Mesendoderm (in vitro differentiated cells): ENCODE measurements around the gene KDELR1.

Experiments used
- DNase-seq: peaks from one replicate; pipeline ENCODE4 v3.0.0; 2013
- H2AK5ac ChIP-seq: 2 replicates; pipeline ENCODE4 v1.6.1; 2013; ENCODE audit warnings: low read length, inconsistent platforms
- H2BK120ac ChIP-seq: 2 replicates; pipeline ENCODE4 v1.6.1; 2013; ENCODE audit warnings: low read depth, mild to moderate bottlenecking, low read length, moderate library complexity, mixed read lengths
- H2BK15ac ChIP-seq: replicated peaks from 2 replicates; pipeline ENCODE4 v1.6.1; 2013; ENCODE audit warnings: low read depth, mild to moderate bottlenecking, moderate library complexity
- H2BK5ac ChIP-seq: 2 replicates; pipeline ENCODE4 v1.6.1; 2013; ENCODE audit warnings: low read length, inconsistent platforms
- H3K18ac ChIP-seq: 2 replicates; pipeline ENCODE4 v1.6.1; 2013; ENCODE audit warnings: mild to moderate bottlenecking, low read length, mixed read lengths
- H3K23ac ChIP-seq: one replicate; pipeline ENCODE4 v1.6.1; 2013; ENCODE audit warnings: low read length
- H3K27ac ChIP-seq: 2 replicates; pipeline ENCODE4 v1.5.1; 2013; ENCODE audit warnings: low read depth, mild to moderate bottlenecking, inconsistent platforms, low read length, moderate library complexity
- H3K27me3 ChIP-seq: 2 replicates; pipeline ENCODE4 v1.6.1; 2013; ENCODE audit warnings: low read length, control low read depth, mild to moderate bottlenecking, inconsistent platforms; ENCODE audit not compliant: insufficient read depth, poor library complexity
- H3K36me3 ChIP-seq: 2 replicates; pipeline ENCODE4 v1.6.1; 2013; ENCODE audit warnings: low read length, inconsistent platforms; ENCODE audit not compliant: control insufficient read depth, insufficient read depth
- H3K4ac ChIP-seq: one replicate; pipeline ENCODE4 v1.6.1; 2013; ENCODE audit warnings: low read depth, mild to moderate bottlenecking, low read length, moderate library complexity
- H3K4me1 ChIP-seq: 2 replicates; pipeline ENCODE4 v1.6.1; 2013; ENCODE audit warnings: low read depth, low read length, inconsistent platforms; ENCODE audit not compliant: control insufficient read depth
- H3K4me2 ChIP-seq: 2 replicates; pipeline ENCODE4 v1.6.1; 2013; ENCODE audit warnings: low read length
- H3K4me3 ChIP-seq: 2 replicates; pipeline ENCODE4 v1.5.1; 2013; ENCODE audit warnings: mild to moderate bottlenecking, low read length
- H3K56ac ChIP-seq: one replicate; pipeline ENCODE4 v1.6.1; 2013; ENCODE audit warnings: low read length
- H3K79me1 ChIP-seq: 2 replicates; pipeline ENCODE4 v1.6.1; 2013; ENCODE audit warnings: low read length, inconsistent platforms
- H3K79me2 ChIP-seq: 2 replicates; pipeline ENCODE4 v1.6.1; 2013; ENCODE audit warnings: mild to moderate bottlenecking, low read length; ENCODE audit not compliant: control insufficient read depth, insufficient read depth
- H3K9ac ChIP-seq: 2 replicates; pipeline ENCODE4 v1.6.1; 2013; ENCODE audit warnings: low read length, inconsistent platforms
- H4K5ac ChIP-seq: one replicate; pipeline ENCODE4 v1.6.1; 2013; ENCODE audit warnings: low read length
- H4K8ac ChIP-seq: one replicate; pipeline ENCODE4 v1.6.1; 2013; ENCODE audit warnings: low read depth, mild to moderate bottlenecking, control low read depth, low read length, moderate library complexity
- WGBS: extraction: QIAGEN DNeasy Blood & Tissue Kit; methylation state at CpG from one replicate; pipeline ENCODE4 v1.1.7; 2013; ENCODE audit warnings: low lambda C conversion rate, missing lambda C conversion rate; ENCODE audit not compliant: insufficient coverage; ENCODE audit errors: extremely low coverage; 5-methylcytosine and 5-hydroxymethylcytosine counted together

KDELR1 gene

DNA sequence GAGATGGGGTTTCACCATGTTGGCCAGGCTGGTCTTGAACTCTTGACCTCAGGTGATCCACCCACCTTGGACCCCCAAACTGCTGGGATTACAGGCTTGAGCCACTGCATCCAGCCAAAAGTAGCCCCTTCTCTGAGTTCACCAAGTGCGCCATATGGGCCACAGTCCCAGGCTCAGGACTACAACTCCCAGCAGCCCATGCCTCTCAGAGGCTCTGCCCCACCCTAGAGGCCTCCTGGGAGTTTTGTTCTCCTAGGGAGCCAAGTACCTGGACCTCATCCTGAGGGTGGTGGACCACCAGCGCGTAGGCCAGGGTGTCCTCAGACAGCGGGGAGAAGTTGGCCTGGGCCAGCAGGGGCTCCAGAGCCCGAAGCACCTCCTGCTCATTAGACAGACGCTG is 46.5 kb downstream of the KDELR1 start:
- H4K5ac ChIP-seq: no peak overlapping the region
- no peaks in the 10 kb centered on the region for H3K27me3 ChIP-seq
- H3K4me2 ChIP-seq: no peak overlapping the region
- no peaks in the 10 kb centered on the region for H3K79me1 ChIP-seq
- H3K4ac ChIP-seq: no peak overlapping the region
- no peak overlapping the region for H2AK5ac ChIP-seq
- no peak overlapping the region for H3K56ac ChIP-seq
- H3K79me2 ChIP-seq: no peaks in the 10 kb centered on the region
- H2BK120ac ChIP-seq: no peak overlapping the region
- no peak overlapping the region for H3K18ac ChIP-seq
- no peaks in the 10 kb centered on the region for H3K4me1 ChIP-seq
- no peak overlapping the region for H3K27ac ChIP-seq
- no peak overlapping the region for H4K8ac ChIP-seq
- WGBS: no CpG with 5 or more reads among the region's 6 CpGs
- no peak overlapping the region for H3K4me3 ChIP-seq
- no peak for DNase-seq
- H2BK5ac ChIP-seq: no peak overlapping the region
- no peak overlapping the region for H3K23ac ChIP-seq
- H2BK15ac ChIP-seq: no peak overlapping the region
- no peaks in the 10 kb centered on the region for H3K36me3 ChIP-seq
- H3K9ac ChIP-seq: no peak overlapping the region

DNA sequence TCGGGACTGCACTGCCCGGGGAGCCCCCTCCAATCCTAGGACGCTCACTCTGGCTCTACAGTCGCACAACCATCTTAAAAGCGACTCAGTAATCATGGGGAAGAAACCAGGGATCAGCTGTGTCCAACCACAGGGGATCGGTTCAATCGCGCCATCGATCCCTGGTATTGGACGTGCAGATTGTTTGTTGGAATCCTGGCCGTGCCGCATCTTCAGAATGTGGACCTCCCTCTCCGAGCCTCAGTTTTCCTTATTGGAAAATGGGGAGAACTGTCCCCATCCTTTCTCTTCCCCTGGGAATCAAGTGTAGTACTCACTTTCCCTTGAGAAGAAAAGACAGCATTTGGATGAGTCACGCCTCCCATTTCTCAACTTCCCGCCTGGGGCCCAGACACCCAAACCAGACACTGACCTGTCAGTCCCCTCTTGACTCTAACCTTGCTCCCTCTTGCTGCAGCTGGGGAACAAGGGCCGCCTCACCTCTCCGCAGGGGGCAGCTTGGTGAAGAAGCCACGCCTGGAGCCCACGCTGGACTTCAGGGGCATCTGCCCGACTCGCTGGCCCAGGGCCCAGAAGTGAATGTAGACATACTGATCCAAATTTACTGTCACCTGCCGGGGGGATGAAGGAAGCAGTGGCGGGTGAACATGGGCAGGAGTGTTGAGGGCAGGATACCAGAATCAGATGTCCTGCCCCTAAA is 48.4 kb downstream of the KDELR1 start:
- no peak overlapping the region for H4K8ac ChIP-seq
- H2BK120ac ChIP-seq: no peak overlapping the region
- no peak overlapping the region for H2BK5ac ChIP-seq
- H2BK15ac ChIP-seq: no peak overlapping the region
- no peaks in the 10 kb centered on the region for H3K27me3 ChIP-seq
- H3K79me1 ChIP-seq: no peaks in the 10 kb centered on the region
- no peaks in the 10 kb centered on the region for H3K4me1 ChIP-seq
- no peak overlapping the region for H3K9ac ChIP-seq
- no peak overlapping the region for H3K4ac ChIP-seq
- no peak overlapping the region for H3K4me3 ChIP-seq
- no peaks in the 10 kb centered on the region for H3K36me3 ChIP-seq
- no peak overlapping the region for H3K56ac ChIP-seq
- no peaks in the 10 kb centered on the region for H3K79me2 ChIP-seq
- no peak overlapping the region for H2AK5ac ChIP-seq
- no peak overlapping the region for H3K23ac ChIP-seq
- DNase-seq: no peak
- H3K4me2 ChIP-seq: no peak overlapping the region
- H3K18ac ChIP-seq: no peak overlapping the region
- no CpG with 5 or more reads among the region's 23 CpGs for WGBS
- H3K27ac ChIP-seq: no peak overlapping the region
- H4K5ac ChIP-seq: no peak overlapping the region

DNA sequence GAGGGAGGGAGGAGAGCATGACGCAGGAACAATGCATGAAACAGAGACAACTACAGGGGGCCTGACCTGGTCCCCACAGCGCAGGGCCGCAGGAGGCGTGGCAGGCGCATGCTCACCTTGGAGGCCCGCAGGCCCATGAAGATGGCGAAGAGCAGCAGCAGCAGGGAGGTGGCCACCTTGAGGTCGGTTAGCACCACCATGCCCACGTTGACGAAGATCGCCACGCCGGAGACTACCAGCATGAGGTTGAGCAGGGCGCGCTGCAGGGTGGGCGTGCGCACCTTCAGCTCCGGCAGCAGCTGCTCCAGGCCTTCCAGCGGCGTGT is 49.0 kb downstream of the KDELR1 start:
- no peak overlapping the region for H2BK5ac ChIP-seq
- H3K23ac ChIP-seq: no peak overlapping the region
- H3K18ac ChIP-seq: no peak overlapping the region
- H3K4me3 ChIP-seq: no peak overlapping the region
- no peak overlapping the region for H2BK120ac ChIP-seq
- H2AK5ac ChIP-seq: no peak overlapping the region
- H3K4me1 ChIP-seq: no peaks in the 10 kb centered on the region
- H4K8ac ChIP-seq: no peak overlapping the region
- no peaks in the 10 kb centered on the region for H3K79me2 ChIP-seq
- H4K5ac ChIP-seq: no peak overlapping the region
- H3K27me3 ChIP-seq: no peaks in the 10 kb centered on the region
- H3K56ac ChIP-seq: no peak overlapping the region
- no peak overlapping the region for H3K9ac ChIP-seq
- no peak for DNase-seq
- no peak overlapping the region for H3K4me2 ChIP-seq
- H3K4ac ChIP-seq: no peak overlapping the region
- H3K36me3 ChIP-seq: no peaks in the 10 kb centered on the region
- no peak overlapping the region for H3K27ac ChIP-seq
- no peaks in the 10 kb centered on the region for H3K79me1 ChIP-seq
- WGBS: no CpG with 5 or more reads among the region's 20 CpGs
- H2BK15ac ChIP-seq: no peak overlapping the region

DNA sequence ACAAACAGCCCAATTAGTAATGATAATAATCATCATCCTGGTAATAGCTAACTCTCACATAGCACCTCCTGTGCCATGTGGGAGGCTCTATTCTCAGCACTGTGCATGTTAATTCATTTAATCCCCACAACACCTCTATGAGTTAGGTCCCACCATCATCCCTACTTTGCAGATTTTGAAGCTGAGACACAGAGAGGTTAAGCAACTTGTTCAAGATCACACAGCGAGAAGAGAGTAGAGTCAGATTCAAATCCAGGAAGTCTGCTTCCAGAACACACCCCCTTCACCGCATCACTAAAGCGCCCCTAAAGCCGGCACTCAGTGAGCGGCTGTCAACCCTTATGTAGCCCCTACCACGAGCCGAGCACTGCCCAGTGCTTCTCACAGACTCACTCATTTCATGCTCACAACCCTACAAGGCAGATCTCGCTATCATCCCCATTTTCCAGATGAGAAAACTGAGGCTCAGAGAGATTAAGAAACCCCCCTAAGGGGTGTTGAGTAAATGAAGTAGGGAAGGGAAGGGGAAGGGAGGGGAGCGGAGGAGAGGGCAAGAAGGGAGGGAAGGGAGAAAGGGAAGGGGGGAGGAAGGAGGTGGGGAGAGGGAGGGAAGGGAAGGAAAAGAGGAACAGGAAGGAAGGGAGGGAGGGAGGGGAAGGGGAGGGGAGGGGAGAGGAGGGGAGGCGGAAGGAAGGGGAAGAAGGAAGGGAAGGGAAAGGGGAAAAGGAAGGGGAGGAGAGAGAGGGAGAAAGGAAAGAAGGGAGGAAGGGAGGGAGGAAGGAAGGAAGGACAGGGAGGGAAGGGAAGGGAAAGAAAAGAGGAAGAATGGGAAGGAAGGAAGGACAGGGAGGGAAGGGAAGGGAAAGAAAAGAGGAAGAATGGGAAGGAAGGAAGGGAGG is 49.6 kb downstream of the KDELR1 start:
- H3K36me3 ChIP-seq: no peaks in the 10 kb centered on the region
- no peak overlapping the region for H3K56ac ChIP-seq
- H4K8ac ChIP-seq: no peak overlapping the region
- no peaks in the 10 kb centered on the region for H3K4me1 ChIP-seq
- no peak overlapping the region for H2BK120ac ChIP-seq
- WGBS: no CpG with 5 or more reads among the region's 10 CpGs
- H2BK5ac ChIP-seq: no peak overlapping the region
- H4K5ac ChIP-seq: no peak overlapping the region
- no peak overlapping the region for H2BK15ac ChIP-seq
- H3K23ac ChIP-seq: no peak overlapping the region
- no peaks in the 10 kb centered on the region for H3K79me1 ChIP-seq
- H3K27me3 ChIP-seq: no peaks in the 10 kb centered on the region
- H3K4me3 ChIP-seq: no peak overlapping the region
- no peak overlapping the region for H3K27ac ChIP-seq
- no peak overlapping the region for H3K18ac ChIP-seq
- no peak overlapping the region for H3K9ac ChIP-seq
- no peak overlapping the region for H2AK5ac ChIP-seq
- no peaks in the 10 kb centered on the region for H3K79me2 ChIP-seq
- H3K4me2 ChIP-seq: no peak overlapping the region
- DNase-seq: no peak
- H3K4ac ChIP-seq: no peak overlapping the region

DNA sequence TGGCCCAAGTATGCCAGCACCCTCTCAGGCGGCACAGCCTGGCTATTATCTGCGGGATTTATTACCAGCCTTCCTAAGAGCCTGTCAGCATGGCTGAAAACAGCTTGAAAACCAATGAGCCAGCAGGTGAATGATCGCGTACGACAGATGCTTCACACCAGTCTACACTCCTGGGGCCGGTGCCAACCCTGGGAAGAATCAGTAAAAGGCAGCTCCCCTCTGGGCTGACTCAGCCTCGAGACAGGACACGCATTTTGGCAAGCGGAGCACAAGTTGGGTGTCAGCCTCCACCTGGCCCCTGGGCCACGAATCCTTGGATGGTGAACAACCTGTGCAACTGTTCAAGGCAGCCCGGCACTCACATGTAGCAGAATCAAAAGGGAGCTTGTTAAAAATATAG is 50.4 kb downstream of the KDELR1 start:
- H3K36me3 ChIP-seq: no peaks in the 10 kb centered on the region
- no peaks in the 10 kb centered on the region for H3K27me3 ChIP-seq
- H2AK5ac ChIP-seq: no peak overlapping the region
- H3K4ac ChIP-seq: no peak overlapping the region
- H3K4me1 ChIP-seq: no peaks in the 10 kb centered on the region
- no peaks in the 10 kb centered on the region for H3K79me1 ChIP-seq
- no peak overlapping the region for H3K18ac ChIP-seq
- H4K5ac ChIP-seq: no peak overlapping the region
- H2BK5ac ChIP-seq: no peak overlapping the region
- no peak overlapping the region for H3K9ac ChIP-seq
- no CpG with 5 or more reads among the region's 11 CpGs for WGBS
- no peak overlapping the region for H3K56ac ChIP-seq
- H3K23ac ChIP-seq: no peak overlapping the region
- no peak overlapping the region for H2BK120ac ChIP-seq
- no peaks in the 10 kb centered on the region for H3K79me2 ChIP-seq
- no peak overlapping the region for H3K27ac ChIP-seq
- H4K8ac ChIP-seq: no peak overlapping the region
- H2BK15ac ChIP-seq: no peak overlapping the region
- DNase-seq: no peak
- H3K4me3 ChIP-seq: no peak overlapping the region
- H3K4me2 ChIP-seq: no peak overlapping the region
